SU-DHL-6 (cell line): ENCODE data around the gene AOX1.

Experiments used
- CTCF ChIP-seq: fragments of 200-600 bp; sonication (generic); IDR thresholded peaks from one replicate; pipeline ENCODE4 v1.5.1; 2017; ENCODE audit warnings: antibody characterized with exemption, mild to moderate bottlenecking, low read length, moderate library complexity; ENCODE audit not compliant: insufficient read depth, poor library complexity, severe bottlenecking
- EZH2phosphoT487 ChIP-seq: fragments of 200-600 bp; sonication (generic), shearing (Covaris generic); conservative IDR thresholded peaks from 2 replicates; pipeline ENCODE4 v1.6.1; 2018; ENCODE audit warnings: mild to moderate bottlenecking, antibody characterized with exemption, low read length, moderate library complexity, mixed read lengths

- no peak for TF ChIP-seq CTCF
- TF ChIP-seq EZH2phosphoT487 = no peak
Measured at GRCh38 chr2:200616193-200616592, 30.4 kb downstream of the AOX1 start.
